Lower leg skin (tissue), 3 donors: ENCODE results near the gene HES3.

Experiments
- POLR2A ChIP-seq, 2 donors: fragments of 450-650 bp; IDR thresholded peaks; one replicate each; pipeline ENCODE4 v1.6.1; 2016 to 2017; ENCODE audit warnings: antibody characterized with exemption in 2 of 2, mild to moderate bottlenecking in 1 of 2, moderate library complexity in 1 of 2
- TF ChIP-seq, protein P1 (sequence below), 3 donors: fragments of 450-650 bp; IDR thresholded peaks; one replicate each; pipeline ENCODE4 v1.5.1; 2016; ENCODE audit warnings: antibody characterized with exemption in 3 of 3, mild to moderate bottlenecking in 3 of 3, moderate library complexity in 2 of 3

DNA sequence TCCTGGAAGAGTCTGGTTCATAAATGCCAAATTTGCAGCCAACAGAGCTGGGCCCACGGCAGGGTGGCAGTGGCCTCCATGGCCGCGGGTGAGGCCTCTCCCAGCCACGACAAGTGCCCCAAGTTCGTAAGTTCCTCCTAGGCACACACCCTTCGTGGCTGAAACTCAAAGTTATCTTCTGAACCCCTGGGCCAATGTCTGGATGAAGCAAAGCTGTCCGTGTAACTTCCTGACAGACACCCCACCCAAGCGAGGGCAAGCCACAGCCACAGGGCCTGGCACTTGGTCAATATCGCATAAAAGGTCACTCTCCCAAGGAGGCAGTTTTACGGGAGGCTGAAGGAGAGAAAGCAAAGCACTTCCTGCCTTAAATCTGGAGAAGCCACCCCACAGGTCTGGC, 44.7 kb downstream of the HES3 start:
- TF ChIP-seq POLR2A (IDR thresholded peaks at IDR 0.05): no peak
- TF ChIP-seq, protein P1, sequence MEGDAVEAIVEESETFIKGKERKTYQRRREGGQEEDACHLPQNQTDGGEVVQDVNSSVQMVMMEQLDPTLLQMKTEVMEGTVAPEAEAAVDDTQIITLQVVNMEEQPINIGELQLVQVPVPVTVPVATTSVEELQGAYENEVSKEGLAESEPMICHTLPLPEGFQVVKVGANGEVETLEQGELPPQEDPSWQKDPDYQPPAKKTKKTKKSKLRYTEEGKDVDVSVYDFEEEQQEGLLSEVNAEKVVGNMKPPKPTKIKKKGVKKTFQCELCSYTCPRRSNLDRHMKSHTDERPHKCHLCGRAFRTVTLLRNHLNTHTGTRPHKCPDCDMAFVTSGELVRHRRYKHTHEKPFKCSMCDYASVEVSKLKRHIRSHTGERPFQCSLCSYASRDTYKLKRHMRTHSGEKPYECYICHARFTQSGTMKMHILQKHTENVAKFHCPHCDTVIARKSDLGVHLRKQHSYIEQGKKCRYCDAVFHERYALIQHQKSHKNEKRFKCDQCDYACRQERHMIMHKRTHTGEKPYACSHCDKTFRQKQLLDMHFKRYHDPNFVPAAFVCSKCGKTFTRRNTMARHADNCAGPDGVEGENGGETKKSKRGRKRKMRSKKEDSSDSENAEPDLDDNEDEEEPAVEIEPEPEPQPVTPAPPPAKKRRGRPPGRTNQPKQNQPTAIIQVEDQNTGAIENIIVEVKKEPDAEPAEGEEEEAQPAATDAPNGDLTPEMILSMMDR (IDR thresholded peaks at IDR 0.05): no peak
